DMS53 treated with DMSO at 0.1 percent for 48 hours (cell line): ENCODE data around the gene CCSAP.
A peak's percentile ranks its signal among the peaks of the same experiment; 100 is the strongest.
"Not testable (repeated sequence)": the region's sequence is repeated elsewhere in the genome, so short reads cannot be mapped to it uniquely, and the experiment has no call there.

ENCODE experiments used
- DNase-seq: peaks from one replicate; lab custom pipeline; 2025; ENCODE audit not compliant: unreplicated experiment; lab: John Stamatoyannopoulos, UW

CCSAP gene

GRCh38 chr1:229293528-229294204 lies 49.2 kb downstream of the CCSAP start:
- no peak for DNase-seq

- DNase-seq: not testable (repeated sequence)
These were observed 51.2 kb downstream of the CCSAP start for GRCh38 chr1:229291686-229292085.

DNA sequence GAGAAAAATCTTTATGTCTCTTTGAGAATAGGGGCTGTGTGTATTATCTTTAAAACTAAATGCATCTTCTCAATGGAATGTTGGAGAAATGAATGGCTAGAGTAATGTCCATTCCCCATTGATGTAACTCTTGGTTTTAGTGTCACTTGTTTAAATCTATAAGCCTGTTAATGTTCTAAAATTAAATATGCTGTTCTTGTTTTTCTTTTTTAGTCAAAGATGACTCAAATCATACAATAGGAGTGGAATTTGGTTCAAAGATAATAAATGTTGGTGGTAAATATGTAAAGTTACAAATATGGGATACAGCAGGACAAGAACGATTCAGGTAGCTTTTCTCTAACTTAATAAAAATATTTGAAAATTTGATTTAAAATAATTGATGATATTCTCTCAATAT lies 54.3 kb downstream of the CCSAP start:
- DNase-seq: no peak

GRCh38 chr1:229287267-229287666 lies 55.6 kb downstream of the CCSAP start:
- DNase-seq: no peak

DNA sequence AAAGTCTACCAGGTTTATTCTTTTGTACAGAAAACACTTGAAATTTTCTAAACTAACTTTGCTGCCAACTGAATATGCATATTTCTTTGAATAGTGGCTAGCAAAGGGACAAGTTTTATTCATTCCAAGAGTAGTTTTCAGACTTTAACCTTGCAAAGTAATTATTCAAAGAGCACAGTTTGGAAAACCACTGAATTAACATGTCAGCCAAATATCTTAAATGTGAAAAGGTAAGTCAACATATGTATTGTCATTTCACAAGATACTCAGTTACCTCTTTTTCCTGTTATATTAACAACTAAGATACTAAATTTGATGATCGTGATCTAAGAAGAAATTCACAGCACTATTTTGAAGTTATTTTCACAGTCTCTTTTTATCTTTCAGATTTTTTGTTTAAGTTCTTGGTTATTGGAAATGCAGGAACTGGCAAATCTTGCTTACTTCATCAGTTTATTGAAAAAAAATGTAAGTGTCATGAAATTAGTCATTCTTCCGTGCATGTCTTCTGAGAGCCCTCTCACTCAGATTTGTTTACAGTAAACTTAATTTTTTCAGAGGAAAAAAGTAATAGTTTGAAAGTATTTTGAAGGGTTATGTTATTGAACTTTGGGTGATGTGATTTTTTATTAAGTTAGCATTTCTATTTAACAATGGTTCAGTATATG lies 56.6 kb downstream of the CCSAP start:
- no peak for DNase-seq

GRCh38 chr1:229285440-229285839 lies 57.4 kb downstream of the CCSAP start:
- no peak for DNase-seq

DNA sequence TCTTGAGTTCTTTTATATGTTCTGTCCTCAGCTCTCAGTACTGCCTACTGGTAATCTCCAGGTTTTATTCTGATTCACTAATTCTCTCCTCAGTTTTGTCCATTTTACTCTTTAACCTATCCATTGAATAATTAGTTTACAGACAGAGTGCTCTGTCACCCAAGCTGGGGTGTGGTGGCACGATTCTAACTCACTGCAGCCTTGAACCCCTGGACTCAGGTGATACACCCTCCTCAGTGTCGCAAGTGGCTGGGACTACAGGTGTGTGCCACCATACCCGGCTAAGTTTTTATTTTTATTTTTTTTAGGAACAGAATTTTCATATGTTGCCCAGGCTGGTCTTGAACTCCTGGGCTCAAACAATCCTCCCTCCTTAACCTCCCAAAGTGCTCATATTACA lies 58.0 kb downstream of the CCSAP start:
- no peak for DNase-seq

DNA sequence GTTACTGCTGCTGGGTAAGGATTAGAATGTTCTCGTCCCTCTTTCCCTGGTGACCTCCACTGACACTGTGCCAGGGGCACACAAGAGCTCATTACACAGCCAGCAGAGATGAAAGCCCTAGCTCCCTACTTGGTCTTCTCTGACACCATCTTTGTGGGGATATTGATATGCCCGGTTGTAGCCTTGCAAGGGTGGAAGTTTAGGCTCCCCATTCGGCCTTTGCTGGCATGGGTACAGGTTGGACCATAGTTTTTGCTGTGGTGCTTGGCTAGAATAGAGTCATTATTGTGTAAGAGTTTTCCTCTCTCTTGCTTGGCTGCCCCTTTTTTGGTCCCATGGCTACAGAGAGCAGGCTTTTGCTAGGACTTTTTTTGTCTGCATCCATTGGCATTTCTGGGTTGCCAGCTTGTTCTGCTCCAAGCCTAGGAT lies 59.6 kb downstream of the CCSAP start:
- DNase-seq: no peak

DNA sequence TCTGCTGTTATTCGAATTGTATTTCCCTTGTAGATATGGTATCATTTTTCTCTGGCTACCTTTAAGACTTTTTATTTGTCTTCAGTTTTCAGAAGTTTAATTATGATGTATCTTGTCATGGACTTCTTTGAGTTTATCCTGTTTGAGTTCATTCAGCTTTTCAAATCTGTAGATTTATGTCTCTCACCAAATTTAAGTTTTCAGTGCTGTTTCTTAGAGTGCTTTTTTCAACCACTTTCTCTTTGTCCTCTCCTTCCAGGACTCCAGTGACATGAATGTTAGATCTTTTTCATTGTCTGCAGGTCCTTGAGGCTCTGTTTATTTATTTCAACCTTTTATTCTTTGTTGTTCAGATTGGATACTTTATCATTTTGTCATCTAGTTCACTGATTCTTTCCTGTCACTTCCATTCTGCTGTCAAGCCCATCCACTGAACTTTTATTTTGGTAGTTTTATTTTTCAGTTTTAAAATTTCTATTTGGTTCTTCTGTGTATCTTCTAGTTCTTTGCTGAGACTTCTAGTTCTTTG lies 60.5 kb downstream of the CCSAP start:
- no peak for DNase-seq

DNA sequence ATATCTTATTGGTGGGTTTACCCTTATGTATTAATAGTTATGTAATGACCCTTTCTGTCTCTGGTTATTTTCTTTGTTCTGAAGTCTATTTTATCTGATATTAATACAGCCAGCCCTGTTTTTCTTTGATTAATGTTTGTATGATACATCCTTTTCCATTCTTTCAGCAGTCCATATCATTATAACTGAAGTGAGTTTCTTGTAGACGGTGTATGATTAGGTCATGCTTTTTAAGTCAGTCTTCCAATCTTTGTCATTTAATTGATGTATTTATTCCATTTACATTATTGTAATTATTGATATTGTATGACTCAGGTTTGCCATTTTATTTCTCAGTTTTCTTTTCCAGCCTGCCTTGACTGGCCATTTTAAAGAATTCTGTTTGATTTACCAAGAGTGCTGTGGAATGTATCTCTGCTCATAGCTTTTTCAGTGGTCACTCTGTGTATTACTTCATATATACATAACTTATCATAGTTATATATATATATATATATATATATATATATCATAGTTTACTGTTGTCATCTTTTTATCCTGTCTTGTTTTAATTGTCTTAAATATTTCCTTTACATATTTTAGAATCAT lies 61.4 kb downstream of the CCSAP start:
- DNase-seq: no peak

DNA sequence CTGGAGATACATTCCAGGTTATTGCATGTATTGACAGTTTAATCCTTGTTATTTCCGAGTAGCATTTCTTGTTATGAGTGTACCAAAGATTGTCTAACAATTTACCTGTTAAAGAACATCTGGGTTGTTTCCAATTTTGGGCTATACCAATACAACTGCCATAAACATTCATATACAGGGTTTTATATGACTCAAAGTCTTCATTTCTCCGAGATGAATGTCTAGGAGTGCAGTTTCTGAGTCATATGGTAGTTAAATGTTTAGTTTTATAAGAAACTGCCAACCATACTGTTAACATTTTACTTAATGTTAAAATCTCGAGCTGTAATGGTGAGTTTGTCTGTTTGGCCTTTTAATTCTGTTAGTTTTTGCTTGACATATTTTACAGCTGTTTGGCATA lies 61.9 kb downstream of the CCSAP start:
- no peak for DNase-seq

DNA sequence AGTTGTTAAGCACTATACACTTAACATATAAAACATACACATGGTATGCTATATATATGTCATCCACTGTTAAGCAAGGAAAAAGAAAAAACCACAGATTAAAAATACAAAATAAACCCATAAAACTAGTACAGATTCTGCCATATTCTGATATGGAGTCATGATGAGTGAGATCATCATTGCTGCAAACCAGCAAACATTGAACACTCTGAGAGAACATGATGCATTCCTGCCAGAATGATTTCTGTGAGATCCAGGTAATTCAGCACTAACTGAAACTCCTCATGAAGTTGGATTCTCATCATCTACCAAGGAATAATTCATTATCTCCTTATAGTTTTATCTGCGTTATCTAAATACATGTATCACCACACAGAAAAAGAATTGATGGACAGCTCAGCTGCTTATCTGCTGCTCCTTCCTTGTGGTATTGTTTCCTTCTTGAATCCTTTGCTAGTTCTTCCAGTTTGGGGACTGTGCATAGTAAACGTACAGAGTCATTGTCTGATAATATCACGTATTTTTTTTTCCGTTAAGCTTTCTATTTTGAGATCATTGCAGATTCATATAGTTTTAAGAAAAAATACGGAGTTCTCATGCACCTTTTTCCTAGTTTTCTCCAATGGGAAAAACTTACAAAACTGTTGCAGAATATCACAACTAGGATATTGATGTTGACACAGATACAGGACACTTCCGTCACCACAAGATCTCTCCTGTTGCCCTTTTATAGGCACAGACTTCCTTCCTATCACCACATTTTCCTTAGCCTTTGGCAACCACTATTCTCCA lies 62.6 kb downstream of the CCSAP start:
- no peak for DNase-seq

DNA sequence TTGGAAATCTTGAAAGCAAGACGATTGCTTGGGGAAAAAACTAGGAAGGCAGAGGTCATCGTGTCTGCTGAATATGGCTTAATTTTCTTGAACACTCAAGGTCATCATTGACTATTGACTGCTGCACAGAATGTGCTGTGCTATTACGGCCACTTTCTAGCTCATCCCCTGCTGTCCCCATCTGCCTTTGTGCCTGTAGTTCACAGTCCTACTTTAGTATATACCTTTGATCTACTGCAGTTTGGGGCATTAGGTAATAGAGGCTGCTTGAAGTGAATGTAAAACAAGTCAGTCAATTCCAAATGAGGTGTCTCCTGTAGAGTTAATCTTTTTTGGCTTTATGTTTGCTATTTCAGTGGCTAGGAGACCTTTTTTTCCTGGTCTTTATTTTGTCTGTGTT lies 63.6 kb downstream of the CCSAP start:
- no peak for DNase-seq

- DNase-seq: no peak
These were observed 64.6 kb downstream of the CCSAP start for GRCh38 chr1:229278120-229278741.

- DNase-seq: no peak
These were observed 67.8 kb downstream of the CCSAP start for GRCh38 chr1:229275005-229275404.

- DNase-seq: peak; percentile 44
These were observed 69.2 kb downstream of the CCSAP start for GRCh38 chr1:229273507-229274232.

DNA sequence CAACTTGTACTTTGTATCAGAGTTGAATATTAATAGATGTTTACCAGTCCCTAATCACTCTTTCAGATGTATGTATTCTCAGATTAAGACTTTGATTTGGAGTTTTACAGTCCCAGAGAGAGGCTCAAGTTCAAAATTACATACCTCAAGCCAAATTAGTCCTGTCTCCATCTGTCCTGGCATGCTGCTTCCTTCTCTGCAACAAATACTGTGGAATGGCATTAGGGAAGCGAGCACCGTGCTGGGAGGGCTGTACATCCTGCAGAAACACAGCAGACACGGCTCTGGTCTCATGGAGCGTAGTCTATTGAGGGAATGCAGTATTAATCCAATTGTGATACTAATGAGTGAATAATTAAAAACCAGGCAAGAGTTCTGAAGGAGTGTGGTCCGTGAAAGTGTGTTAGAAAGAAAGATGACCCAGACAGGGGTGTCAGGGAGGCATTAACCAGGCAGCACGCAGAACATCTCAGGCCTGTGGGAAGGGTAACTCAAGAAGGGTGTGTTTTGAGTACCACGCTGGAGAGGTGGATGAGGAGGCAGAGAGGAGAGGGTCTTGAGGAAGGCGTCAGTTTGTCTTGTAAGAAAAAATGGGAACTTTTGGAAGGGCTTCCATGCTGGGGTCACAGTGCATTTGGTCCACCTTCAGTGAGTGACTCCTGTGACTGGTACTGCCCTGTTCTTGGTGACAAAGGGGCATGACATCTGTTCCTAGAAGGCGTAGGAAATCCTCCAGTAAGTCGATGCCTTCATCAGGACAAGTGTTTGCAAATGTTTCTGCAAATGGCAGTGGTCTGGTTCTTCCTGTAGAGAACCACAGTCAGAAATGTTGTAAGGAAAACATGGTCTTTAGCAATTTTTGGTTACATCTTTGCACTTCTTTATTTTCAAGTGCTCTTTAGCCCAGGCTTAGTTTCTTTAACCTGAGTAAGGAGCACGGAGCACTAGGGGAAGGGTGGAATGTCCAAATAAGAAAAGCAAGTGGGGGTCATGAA lies 70.4 kb downstream of the CCSAP start:
- no peak for DNase-seq

DNA sequence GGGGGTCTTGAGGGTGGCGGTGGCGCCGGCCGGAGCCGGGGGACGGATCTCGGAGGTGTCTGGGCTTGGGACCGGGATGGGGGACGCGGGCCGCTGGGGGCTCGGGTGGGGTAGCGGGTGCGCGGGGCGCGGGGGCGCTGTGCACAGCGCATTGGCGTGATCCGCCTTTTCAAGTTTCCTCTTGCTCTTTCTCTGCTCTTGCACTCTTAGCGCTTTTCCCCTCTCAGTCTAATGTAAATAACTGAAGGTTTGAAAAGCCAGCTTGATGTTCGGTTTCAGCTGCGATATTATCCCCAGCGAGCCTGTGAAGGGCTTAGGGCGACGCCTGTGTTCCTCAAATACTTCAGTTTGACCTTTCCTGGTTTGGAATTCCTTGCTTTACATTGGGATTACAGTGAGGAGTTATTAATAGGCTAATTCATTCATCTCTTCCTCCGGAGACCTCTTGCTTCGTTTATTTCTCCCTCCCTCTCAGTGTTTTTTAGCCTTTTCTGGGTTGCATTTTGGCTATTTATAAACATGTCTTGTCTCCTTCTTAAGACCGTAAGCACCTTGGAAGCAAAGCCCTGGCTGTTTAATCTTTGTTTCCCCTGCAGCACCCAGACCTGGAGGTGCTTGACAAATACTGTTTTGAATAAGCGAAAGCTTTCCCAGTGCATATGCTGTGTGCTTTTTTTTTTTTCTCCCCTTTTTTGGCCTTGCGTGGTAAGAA lies 71.2 kb downstream of the CCSAP start:
- DNase-seq: peak; percentile 12
